ENCODE measurements around the gene BPIFB3.

Gene BPIFB3

DNA sequence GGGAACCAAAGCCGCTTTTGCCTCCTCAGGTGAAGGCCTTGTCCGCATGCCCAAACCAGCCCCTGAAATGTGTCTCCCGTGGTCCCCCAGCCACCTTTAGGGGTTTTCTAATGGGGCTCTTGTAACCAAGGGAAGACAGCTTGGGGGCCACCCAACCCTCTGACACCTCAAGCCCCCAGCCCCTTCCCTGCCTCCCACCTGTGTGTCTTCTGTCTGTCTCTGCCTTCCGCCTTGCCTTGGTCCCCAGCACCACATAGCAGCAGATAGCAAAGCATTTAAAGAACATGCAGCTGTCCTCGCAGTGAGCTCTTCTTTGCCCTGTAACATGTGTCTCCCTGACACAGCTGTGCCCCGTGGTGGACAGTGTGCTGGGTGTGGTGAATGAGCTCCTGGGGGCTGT, 9.6 kb downstream of the BPIFB3 start:
- DNase-seq (ENCODE audit: low spot score): no peak

- no peak for DNase-seq (ENCODE audit: low spot score)
These were observed 11.0 kb downstream of the BPIFB3 start for GRCh38 chr20:33064572-33065287.

GRCh38 chr20:33065785-33066184, 12.1 kb downstream of the BPIFB3 start:
- no peak for DNase-seq (ENCODE audit: low spot score)

DNA sequence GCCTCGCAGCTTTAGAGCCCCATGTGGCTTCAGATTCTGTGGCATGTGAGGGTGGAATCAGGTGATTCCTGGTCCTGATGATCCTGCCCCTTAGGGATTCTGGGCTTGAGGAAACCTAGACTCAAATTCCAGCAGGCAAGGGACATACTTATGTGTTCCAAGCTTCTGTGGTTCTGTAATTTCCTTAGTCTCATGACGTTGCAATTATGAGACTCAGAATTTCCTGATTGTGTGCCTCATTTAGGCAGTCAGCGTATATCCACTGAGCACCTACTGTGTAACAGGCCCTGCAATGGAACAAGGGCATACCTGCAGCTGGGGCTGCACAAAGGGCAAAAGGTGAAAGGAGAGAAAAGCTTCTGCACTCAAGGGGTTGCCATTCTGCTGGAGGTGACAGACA, 14.1 kb downstream of the BPIFB3 start:
- DNase-seq (ENCODE audit: low spot score): no peak

- no peak for DNase-seq (ENCODE audit: low spot score)
These were observed 14.7 kb downstream of the BPIFB3 start for GRCh38 chr20:33068251-33068939.

- no peak for DNase-seq (ENCODE audit: low spot score)
These were observed 16.0 kb downstream of the BPIFB3 start for GRCh38 chr20:33069673-33070072.

- DNase-seq (ENCODE audit: low spot score): no peak
These were observed 16.7 kb downstream of the BPIFB3 start for GRCh38 chr20:33070111-33071053.

- no peak for DNase-seq (ENCODE audit: low spot score)
These were observed 17.5 kb downstream of the BPIFB3 start for GRCh38 chr20:33071198-33071597.

DNA sequence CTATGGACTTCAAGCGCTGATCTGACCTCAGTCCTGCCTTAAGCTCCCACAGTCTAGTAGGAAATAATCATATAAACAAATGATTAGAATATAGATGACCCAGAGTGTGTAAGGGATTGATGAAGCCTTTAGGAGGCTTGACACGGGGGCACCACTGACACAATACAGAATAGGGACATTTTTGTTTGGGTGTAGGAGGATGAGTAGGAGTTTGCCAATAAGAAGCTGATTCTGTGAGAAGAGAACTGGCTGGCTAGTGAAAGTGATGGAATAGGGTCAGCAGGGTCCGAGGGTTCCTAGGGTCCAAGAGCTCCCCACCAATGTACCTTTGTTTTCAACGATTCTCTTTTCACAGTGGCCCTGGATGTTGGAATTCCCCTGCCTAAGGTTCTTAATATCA, 18.7 kb downstream of the BPIFB3 start:
- no peak for DNase-seq (ENCODE audit: low spot score)

GRCh38 chr20:33072813-33073212, 19.1 kb downstream of the BPIFB3 start:
- no peak for DNase-seq (ENCODE audit: low spot score)

DNA sequence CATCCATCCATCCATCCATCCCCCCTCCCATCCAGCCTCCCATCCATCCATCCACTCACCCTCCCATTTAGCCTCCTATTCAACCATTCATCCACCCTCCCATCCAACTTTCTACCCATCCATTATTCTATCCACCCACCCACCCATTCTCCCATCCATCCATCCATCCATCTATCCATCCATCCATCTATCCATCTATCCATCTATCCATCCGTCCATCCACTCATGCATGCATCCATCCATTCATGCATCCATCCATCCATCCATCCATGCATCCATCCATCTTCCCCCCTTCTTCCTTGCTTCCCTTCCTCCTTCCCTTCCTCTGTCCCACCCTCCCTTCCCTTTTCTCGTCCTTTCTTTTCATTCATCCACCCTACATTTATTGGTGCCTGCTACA, 21.0 kb downstream of the BPIFB3 start:
- no peak for DNase-seq (ENCODE audit: low spot score)

DNA sequence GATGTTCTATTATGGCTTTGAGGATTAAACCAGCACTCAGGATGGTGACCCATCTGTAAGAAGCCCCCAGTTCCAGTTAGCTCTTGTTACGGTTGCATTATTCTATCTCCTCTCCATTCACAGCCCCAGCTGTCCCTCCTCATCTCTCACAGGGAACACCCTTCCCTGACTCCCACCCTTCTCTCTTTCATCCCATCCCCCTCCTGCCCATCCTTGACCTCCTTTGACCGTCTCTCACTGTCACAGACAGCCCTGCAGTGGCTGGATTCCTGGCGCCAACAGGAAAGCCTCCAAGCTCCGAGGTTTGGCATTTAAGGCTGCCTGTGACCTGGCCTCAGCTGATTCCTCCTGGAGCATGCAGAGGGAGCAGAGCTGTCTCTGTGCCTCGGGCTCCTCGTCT, 21.6 kb downstream of the BPIFB3 start:
- no peak for DNase-seq (ENCODE audit: low spot score)

DNA sequence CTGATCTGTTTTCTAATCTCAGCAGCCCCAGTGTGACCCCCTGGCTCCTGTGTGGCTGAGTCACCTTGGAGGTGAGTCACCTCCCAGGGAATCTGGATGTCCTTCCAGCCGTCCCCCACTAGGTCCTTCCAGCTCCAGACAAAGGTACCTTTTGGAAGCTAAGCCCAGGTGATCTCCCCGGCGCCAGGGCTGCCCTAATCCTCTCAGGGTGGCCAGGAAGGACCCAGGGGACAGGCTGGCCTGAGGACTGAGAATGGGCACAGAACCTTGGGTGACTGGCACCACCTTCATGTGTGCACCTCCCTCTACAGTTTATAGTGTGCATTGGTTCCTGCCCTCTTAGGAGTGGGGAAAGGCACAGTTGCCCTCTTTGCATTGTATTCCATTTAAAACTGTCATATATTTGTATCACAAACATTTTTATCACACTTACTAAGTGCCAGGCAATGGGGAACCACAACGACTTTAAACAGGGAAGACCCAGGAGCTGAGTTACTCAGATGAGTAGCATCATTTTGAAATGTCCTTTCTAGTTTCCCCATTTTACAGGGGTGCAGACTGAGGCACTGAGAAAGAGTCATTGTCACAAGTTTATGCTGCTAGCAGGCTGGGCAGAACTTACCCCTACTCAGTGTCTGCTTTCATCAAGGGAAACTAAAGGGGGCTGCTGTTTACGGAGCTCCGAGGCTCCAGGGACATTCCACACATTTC, 23.1 kb downstream of the BPIFB3 start:
- no peak for DNase-seq (ENCODE audit: low spot score)

DNA sequence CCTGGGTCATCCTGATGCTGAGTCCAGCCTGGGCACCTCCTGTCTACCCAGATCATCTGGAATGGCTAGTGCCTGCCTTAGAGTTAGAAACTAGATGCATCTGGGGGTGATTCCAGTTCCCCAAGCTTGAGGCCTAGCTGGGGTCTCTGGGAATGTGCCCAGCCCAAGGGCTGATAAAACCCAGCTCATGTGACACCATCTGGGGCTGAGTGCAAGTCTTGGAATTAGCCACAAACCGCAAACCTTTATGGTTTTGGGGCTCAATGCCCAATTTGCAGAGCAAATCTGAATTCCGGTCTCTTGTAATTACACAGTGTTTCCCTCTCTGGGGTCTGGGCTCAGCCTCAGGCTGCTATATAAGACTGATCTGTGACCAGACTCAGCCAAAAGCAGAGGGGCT, 25.6 kb downstream of the BPIFB3 start, which contains the start of gene BPIFB4:
Gene BPIFB4 (plus strand): TSS at position 385 of the 400 bp plus-strand sequence. CDS start 1,884 bp downstream, outside the sequence.
- no peak for DNase-seq (ENCODE audit: low spot score)

GRCh38 chr20:33081411-33082154, 27.9 kb downstream of the BPIFB3 start:
- no peak for DNase-seq (ENCODE audit: low spot score)

DNA sequence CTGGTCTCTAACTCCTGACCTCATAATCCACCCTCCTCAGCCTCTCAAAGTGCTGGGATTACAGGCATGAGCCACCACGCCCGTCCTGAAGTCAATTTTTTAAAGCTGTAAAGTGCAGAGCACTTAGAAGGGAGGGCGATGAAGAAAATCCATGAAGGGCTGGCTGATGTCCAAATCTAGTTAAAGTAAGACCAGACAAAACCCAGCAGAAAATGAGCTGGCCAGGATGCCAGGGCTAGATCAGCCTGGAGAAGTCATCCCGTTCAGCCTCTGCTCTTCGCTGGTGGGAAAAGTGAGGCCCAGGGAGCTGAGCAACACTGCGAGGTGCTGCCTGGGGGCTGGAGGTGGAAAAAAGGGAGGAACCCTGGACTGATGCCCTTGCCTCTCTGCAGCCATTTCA, 28.8 kb downstream of the BPIFB3 start:
- no peak for DNase-seq (ENCODE audit: low spot score)

DNA sequence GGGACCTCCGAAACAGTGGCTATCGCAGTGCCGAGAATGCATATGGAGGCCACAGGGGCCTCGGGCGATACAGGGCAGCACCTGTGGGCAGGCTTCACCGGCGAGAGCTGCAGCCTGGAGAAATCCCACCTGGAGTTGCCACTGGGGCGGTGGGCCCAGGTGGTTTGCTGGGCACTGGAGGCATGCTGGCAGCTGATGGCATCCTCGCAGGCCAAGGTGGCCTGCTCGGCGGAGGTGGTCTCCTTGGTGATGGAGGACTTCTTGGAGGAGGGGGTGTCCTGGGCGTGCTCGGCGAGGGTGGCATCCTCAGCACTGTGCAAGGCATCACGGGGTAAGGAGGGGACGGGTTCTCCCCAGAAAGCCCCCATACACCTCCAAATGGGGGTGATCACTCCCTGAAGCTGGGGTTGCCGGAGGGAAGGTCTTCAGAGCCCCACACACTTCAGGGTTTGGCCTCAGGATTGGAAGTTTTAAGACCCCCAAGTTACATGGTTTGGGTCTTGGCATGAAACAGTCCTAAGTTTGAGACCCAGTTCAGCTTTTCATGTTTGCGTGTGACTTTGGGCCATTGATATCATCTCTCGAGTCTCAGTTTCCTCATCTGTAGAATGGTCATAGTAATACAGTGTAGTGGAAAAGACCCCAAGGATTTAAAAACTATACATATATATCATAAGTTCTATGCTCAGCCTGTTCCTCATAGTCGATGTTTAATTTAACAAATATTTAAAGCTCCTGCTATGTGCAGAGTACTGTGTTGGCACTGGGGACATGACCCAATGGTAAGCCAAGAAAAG, 30.0 kb downstream of the BPIFB3 start:
- DNase-seq (ENCODE audit: low spot score): no peak

DNA sequence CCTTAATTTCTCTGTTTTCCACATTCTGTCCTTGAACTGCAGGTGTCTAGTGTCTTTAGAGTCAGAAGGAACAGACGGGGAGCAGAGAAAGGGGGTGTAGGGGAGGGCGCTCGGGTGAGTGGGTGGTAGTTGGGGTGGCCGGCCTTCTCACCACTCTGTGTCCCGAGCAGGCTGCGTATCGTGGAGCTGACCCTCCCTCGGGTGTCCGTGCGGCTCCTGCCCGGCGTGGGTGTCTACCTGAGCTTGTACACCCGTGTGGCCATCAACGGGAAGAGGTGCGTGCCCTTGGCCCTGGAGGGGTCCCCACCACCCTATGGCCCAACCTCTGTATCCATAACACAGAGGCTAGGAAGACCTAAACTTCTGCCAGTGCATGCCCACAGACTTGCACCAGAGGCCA, 31.0 kb downstream of the BPIFB3 start:
- DNase-seq (ENCODE audit: low spot score): no peak

- DNase-seq (ENCODE audit: low spot score): no peak
These were observed 32.5 kb downstream of the BPIFB3 start for GRCh38 chr20:33086052-33086722.

- DNase-seq (ENCODE audit: low spot score): no peak
These were observed 37.4 kb downstream of the BPIFB3 start for GRCh38 chr20:33091147-33091546.
